Measurements from ENCODE around the gene ARHGAP42. TPM values are rescaled to one million over a fixed set of nuclear protein-coding genes. Genes with fewer than 3 reads are reported as not detected.

ARHGAP42 gene
- total and polyA plus RNA-seq, 2 of the 13 experiments (the other 11 are each of a cell fraction or from before 2014, with no cell fraction given), result 2.5 to 4.3 TPM

DNA sequence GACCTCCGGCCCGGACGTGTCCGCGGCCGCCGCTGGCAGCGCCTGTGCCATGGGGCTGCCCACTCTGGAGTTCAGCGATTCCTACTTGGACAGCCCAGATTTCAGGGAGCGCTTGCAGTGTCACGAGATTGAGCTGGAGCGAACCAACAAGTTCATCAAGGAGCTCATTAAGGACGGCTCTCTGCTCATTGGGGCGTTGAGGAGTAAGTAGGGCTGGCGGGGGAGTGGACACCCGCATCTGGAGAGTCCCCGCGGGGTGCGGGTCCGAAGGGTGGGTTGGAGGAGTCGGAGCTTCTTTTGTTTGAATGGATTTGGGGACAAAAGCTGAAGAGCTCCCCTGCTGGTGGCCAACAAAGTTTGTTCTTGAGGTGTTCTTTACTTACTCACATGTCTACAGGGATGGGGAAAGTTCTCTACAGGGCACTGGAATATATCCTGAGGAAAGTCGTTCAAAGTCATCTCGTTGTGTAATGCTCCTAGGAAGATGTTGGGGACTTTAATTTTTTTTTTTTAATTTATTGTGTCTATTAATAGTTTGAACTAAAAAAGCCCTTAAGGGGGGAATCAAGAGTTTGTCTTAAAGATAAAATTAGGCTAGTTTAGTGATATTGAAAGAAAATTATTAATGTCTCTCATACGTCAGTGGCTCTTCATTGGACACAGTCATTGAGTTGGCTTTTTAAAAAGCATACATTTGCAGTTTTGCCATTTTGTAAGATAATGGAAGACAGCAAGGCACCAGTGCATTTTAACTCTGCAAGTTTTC, 725 bp downstream of the ARHGAP42 start (continued):
- TF ChIP-seq, protein P1, sequence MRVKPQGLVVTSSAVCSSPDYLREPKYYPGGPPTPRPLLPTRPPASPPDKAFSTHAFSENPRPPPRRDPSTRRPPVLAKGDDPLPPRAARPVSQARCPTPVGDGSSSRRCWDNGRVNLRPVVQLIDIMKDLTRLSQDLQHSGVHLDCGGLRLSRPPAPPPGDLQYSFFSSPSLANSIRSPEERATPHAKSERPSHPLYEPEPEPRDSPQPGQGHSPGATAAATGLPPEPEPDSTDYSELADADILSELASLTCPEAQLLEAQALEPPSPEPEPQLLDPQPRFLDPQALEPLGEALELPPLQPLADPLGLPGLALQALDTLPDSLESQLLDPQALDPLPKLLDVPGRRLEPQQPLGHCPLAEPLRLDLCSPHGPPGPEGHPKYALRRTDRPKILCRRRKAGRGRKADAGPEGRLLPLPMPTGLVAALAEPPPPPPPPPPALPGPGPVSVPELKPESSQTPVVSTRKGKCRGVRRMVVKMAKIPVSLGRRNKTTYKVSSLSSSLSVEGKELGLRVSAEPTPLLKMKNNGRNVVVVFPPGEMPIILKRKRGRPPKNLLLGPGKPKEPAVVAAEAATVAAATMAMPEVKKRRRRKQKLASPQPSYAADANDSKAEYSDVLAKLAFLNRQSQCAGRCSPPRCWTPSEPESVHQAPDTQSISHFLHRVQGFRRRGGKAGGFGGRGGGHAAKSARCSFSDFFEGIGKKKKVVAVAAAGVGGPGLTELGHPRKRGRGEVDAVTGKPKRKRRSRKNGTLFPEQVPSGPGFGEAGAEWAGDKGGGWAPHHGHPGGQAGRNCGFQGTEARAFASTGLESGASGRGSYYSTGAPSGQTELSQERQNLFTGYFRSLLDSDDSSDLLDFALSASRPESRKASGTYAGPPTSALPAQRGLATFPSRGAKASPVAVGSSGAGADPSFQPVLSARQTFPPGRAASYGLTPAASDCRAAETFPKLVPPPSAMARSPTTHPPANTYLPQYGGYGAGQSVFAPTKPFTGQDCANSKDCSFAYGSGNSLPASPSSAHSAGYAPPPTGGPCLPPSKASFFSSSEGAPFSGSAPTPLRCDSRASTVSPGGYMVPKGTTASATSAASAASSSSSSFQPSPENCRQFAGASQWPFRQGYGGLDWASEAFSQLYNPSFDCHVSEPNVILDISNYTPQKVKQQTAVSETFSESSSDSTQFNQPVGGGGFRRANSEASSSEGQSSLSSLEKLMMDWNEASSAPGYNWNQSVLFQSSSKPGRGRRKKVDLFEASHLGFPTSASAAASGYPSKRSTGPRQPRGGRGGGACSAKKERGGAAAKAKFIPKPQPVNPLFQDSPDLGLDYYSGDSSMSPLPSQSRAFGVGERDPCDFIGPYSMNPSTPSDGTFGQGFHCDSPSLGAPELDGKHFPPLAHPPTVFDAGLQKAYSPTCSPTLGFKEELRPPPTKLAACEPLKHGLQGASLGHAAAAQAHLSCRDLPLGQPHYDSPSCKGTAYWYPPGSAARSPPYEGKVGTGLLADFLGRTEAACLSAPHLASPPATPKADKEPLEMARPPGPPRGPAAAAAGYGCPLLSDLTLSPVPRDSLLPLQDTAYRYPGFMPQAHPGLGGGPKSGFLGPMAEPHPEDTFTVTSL (CRISPR knock-in tag; IDR thresholded peaks at IDR 0.05; ENCODE audit: borderline replicate concordance), result no peak
- TF ChIP-seq ZNF782 (CRISPR knock-in tag; IDR thresholded peaks at IDR 0.05; ENCODE audit: borderline replicate concordance) (no peak), ZSCAN21 (CRISPR knock-in tag; IDR thresholded peaks at IDR 0.05; ENCODE audit: borderline replicate concordance) (no peak), DMAP1 (CRISPR knock-in tag; IDR thresholded peaks at IDR 0.05) (0 out of 2 replicates have a peak, but pooled peaks have one; percentile 10), AGO2 (optimal IDR thresholded peaks at IDR 0.05; ENCODE audit: low read depth, low read length) (no peak), ZBTB7A (CRISPR knock-in tag; IDR thresholded peaks at IDR 0.05) (no peak), PHF8 (CRISPR knock-in tag; IDR thresholded peaks at IDR 0.05) (peak; percentile 18; the same call in 1 of the 2 replicates), TOE1 (CRISPR knock-in tag; IDR thresholded peaks at IDR 0.05) (no peak), BHLHE40 (IDR thresholded peaks at IDR 0.05; ENCODE audit: low read length) (0 out of 2 replicates have a peak, but pooled peaks have one; percentile 8), TRIM24 (CRISPR knock-in tag; IDR thresholded peaks at IDR 0.05) (no peak), ZFYVE20 (CRISPR knock-in tag; IDR thresholded peaks at IDR 0.05; ENCODE audit: borderline replicate concordance, low read depth) (no peak), KDM2A (CRISPR knock-in tag; IDR thresholded peaks at IDR 0.05; ENCODE audit: borderline replicate concordance, low read depth) (0 out of 2 replicates have a peak, but pooled peaks have one; percentile 5), IRX3 (CRISPR knock-in tag; IDR thresholded peaks at IDR 0.05; ENCODE audit: borderline replicate concordance, low read depth) (no peak), ZNF772 (CRISPR knock-in tag; IDR thresholded peaks at IDR 0.05) (no peak), ATRX (CRISPR knock-in tag; IDR thresholded peaks at IDR 0.05; ENCODE audit: borderline replicate concordance) (no peak), BORCS8-MEF2B (CRISPR knock-in tag; IDR thresholded peaks at IDR 0.05) (no peak)
- TF ChIP-seq, protein P2, sequence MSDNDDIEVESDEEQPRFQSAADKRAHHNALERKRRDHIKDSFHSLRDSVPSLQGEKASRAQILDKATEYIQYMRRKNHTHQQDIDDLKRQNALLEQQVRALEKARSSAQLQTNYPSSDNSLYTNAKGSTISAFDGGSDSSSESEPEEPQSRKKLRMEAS (IDR thresholded peaks at IDR 0.05), result no peak
- TF ChIP-seq, protein P3, sequence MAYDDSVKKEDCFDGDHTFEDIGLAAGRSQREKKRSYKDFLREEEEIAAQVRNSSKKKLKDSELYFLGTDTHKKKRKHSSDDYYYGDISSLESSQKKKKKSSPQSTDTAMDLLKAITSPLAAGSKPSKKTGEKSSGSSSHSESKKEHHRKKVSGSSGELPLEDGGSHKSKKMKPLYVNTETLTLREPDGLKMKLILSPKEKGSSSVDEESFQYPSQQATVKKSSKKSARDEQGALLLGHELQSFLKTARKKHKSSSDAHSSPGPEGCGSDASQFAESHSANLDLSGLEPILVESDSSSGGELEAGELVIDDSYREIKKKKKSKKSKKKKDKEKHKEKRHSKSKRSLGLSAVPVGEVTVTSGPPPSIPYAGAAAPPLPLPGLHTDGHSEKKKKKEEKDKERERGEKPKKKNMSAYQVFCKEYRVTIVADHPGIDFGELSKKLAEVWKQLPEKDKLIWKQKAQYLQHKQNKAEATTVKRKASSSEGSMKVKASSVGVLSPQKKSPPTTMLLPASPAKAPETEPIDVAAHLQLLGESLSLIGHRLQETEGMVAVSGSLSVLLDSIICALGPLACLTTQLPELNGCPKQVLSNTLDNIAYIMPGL (CRISPR knock-in tag; IDR thresholded peaks at IDR 0.05; ENCODE audit: borderline replicate concordance in 1 of 2, low read depth in 1 of 2), result peak; percentile 28 to 60; a peak in 2 of 4 replicates
- TF ChIP-seq, protein P4, sequence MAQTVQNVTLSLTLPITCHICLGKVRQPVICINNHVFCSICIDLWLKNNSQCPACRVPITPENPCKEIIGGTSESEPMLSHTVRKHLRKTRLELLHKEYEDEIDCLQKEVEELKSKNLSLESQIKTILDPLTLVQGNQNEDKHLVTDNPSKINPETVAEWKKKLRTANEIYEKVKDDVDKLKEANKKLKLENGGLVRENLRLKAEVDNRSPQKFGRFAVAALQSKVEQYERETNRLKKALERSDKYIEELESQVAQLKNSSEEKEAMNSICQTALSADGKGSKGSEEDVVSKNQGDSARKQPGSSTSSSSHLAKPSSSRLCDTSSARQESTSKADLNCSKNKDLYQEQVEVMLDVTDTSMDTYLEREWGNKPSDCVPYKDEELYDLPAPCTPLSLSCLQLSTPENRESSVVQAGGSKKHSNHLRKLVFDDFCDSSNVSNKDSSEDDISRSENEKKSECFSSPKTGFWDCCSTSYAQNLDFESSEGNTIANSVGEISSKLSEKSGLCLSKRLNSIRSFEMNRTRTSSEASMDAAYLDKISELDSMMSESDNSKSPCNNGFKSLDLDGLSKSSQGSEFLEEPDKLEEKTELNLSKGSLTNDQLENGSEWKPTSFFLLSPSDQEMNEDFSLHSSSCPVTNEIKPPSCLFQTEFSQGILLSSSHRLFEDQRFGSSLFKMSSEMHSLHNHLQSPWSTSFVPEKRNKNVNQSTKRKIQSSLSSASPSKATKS (CRISPR knock-in tag; IDR thresholded peaks at IDR 0.05), result no peak

Measured in HepG2 (cell line).